Measurements from ENCODE around the gene HSPA12B.

HSPA12B gene

GRCh38 chr20:3749689-3750531 is 17.4 kb downstream of the HSPA12B start:
- DNase-seq: peak; percentile 52 to 53

GRCh38 chr20:3751305-3751674 is 18.8 kb downstream of the HSPA12B start:
- DNase-seq: no peak

DNA sequence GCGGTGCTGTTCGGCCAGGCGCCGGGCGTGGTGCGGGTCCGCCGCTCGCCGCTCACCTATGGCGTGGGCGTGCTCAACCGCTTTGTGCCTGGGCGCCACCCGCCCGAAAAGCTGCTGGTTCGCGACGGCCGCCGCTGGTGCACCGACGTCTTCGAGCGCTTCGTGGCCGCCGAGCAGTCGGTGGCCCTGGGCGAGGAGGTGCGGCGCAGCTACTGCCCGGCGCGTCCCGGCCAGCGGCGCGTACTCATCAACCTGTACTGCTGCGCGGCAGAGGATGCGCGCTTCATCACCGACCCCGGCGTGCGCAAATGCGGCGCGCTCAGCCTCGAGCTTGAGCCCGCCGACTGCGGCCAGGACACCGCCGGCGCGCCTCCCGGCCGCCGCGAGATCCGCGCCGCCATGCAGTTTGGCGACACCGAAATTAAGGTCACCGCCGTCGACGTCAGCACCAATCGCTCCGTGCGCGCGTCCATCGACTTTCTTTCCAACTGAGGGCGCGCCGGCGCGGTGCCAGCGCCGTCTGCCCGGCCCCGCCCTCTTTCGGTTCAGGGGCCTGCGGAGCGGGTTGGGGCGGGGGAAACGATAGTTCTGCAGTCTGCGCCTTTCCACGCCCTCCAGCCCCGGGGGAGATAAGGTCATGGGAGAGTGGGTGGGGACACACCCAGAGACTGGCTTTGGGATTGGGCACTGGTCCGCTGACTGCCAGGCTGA is 19.3 kb downstream of the HSPA12B start:
- peak; percentile 33 to 56 for DNase-seq

DNA sequence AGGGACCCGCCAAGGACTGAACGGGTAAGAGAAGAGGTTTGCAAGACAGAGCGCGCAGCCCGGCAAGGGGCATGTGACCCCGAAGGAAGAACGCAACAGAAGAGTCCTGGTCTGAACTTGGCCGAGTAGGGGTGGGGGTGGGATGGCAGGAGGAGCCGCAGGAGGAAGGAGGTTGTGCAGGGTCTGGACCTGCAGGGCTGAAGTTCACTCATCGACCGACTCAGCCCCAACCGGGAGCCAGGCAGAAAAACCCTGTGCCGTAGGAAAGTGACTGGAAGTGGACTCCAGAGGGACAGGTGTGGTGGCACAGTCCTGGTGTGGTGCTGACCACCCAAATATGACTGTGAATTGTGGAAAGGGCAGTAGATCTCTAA is 19.9 kb downstream of the HSPA12B start:
- no peak for DNase-seq

- peak; percentile 37 to 64 for DNase-seq
Measured at GRCh38 chr20:3753098-3753497, 20.6 kb downstream of the HSPA12B start.

- no peak for DNase-seq
Measured at GRCh38 chr20:3753501-3754275, 21.2 kb downstream of the HSPA12B start.

DNA sequence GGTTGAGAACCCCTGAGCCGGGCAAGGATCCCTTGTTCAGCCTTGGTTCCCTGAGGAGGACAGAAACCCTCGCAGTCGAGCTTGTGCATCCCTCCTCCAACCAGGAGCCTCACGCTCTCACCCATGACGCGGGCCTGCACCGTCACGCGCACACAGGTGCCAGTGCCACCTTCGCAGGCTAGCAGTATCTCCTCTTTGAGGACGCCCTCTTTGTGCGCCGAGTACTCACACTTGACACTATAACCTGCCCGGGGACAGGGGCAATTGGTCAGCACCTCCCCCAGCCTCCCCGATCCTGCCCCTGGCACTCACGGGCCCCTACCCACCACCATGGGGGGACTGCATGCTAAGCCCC is 21.8 kb downstream of the HSPA12B start:
- DNase-seq: no peak

DNA sequence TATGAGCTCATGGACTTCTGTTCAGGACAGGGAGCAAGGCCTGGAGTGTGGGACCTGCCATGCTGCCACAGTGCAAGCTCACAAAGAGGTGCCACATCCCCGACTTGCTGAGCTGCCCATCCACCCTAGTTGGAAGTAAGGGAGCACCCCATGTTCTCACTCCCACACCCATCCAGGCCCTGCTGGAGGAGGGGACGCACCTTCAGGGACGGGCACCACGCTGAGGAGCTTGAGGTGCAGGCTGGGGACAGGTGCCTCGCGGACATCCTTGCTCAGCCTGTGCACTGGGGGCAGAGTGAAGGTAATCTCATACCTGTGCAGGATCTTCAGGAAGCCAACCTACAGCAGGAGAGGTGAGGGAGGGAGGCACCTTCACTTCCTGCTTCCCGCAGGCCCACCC is 22.8 kb downstream of the HSPA12B start:
- DNase-seq: no peak

DNA sequence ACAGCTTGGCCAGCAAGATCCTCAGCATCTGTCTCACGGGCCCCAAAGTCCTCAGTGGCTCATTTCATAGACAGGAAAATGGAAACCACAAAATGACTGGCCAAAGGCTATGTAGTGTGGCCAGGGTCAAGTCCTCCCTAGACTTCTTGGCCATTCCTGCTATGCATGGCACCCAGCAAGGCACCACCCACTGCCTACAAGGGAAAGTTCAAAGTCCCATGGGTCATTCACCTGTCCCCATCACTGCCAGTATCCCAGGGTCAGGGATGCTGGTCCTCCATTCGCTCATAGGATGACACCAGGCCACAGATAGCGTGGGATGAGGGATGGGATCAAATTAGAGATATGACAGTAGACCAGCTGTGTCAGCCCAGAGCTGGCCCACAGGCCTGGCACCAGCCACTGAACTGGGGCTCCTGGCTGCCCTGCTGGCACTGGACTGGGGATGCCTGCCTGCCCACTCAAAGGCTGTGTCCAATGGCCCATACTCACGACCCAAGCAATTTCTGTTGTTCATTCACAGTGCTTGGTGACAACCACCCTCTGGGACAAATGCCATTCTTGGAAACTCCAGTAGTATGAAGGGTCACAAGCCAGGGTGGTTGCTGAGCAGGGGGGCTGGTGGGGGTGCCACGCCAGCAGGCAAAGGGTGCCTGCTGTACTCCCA is 23.5 kb downstream of the HSPA12B start:
- DNase-seq: no peak

DNA sequence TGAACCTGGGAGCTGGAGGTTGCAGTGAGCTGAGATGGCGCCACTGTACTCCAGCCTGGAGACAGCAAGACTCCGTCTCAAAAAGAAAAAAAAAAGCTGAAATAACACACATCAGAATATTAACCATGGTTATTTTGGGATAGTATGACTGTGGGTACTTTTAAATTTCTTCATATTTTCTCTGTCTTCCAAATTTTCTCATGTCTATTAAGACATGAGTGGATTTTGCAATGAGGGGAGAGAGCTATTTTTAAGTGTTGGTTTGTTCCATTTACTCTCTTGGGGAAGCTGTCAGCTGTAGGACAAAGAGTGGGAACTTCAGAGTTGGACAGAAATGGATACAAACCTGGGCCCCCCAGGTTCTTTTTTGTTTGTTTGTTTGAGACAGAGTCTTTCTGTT is 24.8 kb downstream of the HSPA12B start:
- no peak for DNase-seq

DNA sequence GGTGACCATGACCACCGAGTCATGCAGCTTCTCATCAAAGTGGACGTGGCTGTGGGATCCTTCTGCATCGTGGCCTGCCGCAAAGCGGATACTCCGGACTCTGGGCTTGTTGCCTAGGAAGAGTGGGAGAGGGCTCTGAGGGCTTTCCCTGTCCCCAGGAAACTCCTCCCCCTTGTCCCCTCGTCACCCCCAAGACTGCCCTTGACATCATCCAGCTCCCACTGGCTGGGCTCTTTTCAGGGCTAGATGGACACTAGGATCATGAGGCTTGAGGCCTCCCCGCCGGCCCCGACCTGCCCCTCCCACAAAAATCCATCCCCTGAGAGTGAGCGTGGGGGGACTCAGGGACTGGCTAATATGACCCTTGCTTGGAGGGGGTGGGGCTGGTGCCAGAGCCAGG is 26.1 kb downstream of the HSPA12B start:
- no peak for DNase-seq

DNA sequence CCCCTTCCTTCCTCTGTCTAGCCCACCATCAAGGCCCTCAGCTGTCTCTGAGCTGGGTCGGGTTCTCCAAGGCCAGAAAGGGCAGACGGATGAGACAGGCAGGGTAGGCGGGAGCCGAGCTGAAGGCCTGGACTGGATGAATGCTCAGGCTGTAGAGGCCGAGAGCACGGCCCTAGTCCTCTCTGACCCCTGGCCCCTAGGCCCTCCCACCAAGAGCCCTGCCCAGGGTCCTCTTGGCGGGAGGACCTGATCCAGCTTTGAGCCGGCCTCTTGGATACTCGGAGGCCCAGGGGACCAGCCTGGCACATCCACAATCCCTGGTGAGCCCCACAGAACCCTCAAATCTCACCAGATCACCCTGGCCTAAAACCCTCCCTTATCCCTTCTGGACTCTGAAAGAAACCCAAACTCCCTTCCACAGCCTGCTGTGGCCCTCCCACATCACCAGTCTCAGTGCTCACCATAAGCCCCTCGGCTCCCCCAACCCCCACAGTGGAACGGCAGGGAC is 26.9 kb downstream of the HSPA12B start:
- no peak for DNase-seq

- no peak for DNase-seq
Measured at GRCh38 chr20:3759884-3760283, 27.4 kb downstream of the HSPA12B start.

DNA sequence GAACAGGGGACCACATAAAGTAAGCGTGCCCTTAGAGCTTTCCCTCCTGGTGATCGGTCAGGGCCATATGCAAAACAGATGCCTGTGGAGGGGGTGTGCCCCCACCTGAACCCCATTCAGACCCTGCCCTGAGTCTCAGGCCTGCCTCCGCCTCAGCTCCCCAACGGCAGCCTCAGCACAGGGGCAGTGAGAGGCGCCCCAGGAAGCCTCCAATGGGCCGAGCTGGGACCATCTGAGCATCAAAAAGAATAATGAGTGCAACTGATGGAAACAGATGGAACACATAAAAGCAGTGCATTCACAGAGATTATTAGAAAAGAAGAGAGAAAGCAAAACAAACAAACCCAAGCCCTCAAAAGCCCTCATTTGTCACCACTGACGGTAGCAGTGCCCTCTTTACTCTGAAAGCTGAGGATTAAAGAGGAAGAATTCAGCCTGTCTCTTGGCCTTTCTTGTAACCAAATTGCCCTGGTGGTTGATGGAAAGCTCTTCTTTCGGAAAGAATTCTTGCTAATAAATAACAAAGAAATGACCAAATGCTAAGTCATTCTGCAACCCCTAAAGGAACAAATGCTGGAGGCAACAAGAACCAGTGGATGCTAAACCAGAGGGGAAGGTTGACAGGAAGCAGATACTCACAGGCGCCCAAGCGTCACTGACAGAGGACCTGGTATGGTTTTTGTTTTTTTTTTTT is 28.3 kb downstream of the HSPA12B start:
- DNase-seq: no peak

DNA sequence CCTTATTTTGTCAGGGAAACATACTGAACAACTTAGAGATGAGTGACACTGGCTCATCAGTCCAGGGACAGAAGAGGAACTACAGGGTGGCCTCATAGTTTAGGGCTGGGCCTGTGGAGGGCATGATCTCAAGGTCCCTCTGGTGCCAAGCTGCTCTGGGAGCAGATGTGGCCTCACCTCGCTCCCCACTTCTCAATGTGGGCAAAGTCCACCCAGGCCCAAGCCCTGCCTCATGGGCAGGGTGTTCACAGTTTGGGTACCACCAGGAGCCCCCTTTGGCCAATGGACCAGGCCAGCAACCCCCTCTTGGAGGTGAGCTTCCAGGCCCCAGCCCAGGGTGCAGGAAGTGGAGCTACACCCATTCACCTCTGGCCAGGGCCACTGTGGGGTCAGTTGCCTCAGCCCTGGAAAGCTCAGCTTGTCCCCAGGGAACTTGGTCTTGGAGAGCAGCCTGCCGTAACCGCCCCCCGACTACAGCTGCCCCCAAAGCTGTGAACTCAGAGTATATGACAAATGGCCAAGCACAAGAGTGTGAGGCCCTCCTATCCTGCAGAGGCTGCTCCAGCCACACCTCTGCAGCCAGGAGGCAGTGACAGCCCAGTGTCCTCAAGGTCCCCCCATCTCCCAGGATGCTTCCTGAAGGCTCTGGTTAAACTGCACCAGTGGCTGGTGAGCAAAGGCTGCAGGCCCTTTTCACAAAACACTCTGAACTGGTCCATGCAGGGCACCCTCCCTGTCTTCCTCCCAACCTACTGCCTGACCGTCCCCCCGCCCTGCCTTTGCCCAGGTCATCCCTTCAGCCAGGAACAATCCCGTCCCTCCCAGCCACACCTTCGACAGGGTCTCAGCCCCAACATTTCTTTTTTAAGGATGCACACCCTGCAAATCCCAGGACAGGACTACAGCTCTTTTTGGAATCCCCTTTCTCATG is 31.5 kb downstream of the HSPA12B start:
- no peak for DNase-seq

- DNase-seq: no peak
Measured at GRCh38 chr20:3764659-3765058, 32.2 kb downstream of the HSPA12B start.

GRCh38 chr20:3765171-3765882 is 32.8 kb downstream of the HSPA12B start:
- no peak for DNase-seq

DNA sequence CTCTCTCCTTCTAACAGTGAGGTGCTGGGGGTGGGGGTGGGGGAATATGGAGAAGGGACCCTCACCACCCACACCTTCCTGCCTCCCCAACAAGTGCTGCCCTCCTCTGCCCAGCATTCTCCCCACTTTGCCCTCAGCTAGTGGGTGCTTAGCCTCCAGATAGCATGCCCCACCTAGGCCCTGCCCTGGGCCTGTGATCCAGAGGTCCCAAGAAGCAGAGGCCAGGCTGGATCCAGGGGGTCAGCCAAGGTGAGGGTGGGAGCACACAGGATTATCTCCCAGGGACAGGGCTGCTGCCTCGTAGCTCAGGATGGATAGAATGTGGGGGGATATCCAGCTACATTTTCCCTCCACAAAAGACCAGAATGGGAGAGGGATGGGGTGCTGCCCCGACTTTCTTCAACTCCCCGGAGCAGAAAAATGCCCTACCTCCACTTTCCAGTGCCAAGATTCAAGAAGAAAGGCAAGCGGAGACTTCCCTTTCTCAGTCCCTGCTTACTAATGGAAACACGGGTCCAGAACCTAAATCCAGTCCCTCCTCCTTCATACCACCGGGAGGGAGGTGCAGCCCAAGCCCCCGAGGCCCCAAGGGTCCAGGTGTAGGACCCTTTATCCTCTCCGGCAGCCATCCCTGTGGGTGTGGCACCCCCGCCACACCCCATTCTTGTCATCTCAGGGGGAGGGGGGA is 34.1 kb downstream of the HSPA12B start:
- no peak for DNase-seq

DNA sequence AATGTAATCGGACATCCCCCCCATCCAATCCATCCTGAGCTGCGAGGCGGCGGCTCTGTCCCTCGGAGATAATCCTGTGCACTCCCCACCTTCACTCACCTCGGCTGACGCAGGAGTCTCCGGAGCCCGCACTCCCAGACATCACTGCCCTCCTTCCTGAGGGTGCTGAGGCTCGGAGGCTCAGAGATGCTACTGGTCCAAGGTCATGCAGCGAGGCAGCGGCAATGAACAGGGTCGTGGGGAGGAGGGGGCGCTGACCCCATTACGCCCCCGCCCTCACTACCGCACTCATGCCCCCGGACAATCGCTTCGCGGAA is 34.6 kb downstream of the HSPA12B start:
- no peak for DNase-seq

All from NCI-H187 (cell line).